A673 (cell line): ENCODE measurements around the gene DNMT3L. TPM values are rescaled to one million over a fixed set of nuclear protein-coding genes. Genes with fewer than 3 reads are reported as not detected.

ENCODE experiments used
- BruUV-seq: library from RNA; stranded (reverse); fragments of 400-500 nt; replicated peaks from 2 replicates; lab custom pipeline; 2021; lab: Mats Ljungman, UMichigan
- CTCF ChIA-PET: fragments of 300-600 bp; sonication (Branson Sonifier 250); formaldehyde crosslinking; loops from one replicate; lab custom pipeline; 2022; ENCODE audit warnings: antibody characterized with exemption; lab: Charles Lee
- POLR2A ChIA-PET: fragments of 300-600 bp; sonication (Branson Sonifier 250); formaldehyde crosslinking; loops from one replicate; lab custom pipeline; 2022; ENCODE audit warnings: antibody characterized with exemption; ENCODE audit not compliant: low non-redundant PET; lab: Charles Lee
- DNase-seq: peaks from one replicate; pipeline ENCODE4 v3.0.0-alpha.2; 2015; ENCODE audit warnings: low spot score
- H3K27ac ChIP-seq: fragments of 200-600 bp; sonication (generic); 2 replicates; pipeline ENCODE4 v1.5.1; 2016; ENCODE audit warnings: mixed run types, low read depth, mild to moderate bottlenecking, mixed read lengths, antibody characterized with exemption, low read length; ENCODE audit not compliant: poor library complexity, severe bottlenecking
- H3K27me3 ChIP-seq: fragments of 200-600 bp; sonication (generic); replicated peaks from 2 replicates; pipeline ENCODE4 v1.6.1; 2017; ENCODE audit warnings: mixed run types, low read depth, mild to moderate bottlenecking, mixed read lengths, antibody characterized with exemption, low read length; ENCODE audit not compliant: insufficient read depth, poor library complexity
- H3K36me3 ChIP-seq: fragments of 200-600 bp; sonication (generic); 2 replicates; pipeline ENCODE4 v1.6.1; 2016; ENCODE audit warnings: mixed run types, mild to moderate bottlenecking, mixed read lengths, antibody characterized with exemption, low read length; ENCODE audit not compliant: insufficient read depth, poor library complexity, severe bottlenecking
- H3K4me1 ChIP-seq: fragments of 200-600 bp; sonication (generic); 2 replicates; pipeline ENCODE4 v1.6.1; 2017; ENCODE audit warnings: mixed run types, mild to moderate bottlenecking, mixed read lengths, antibody characterized with exemption, low read length; ENCODE audit not compliant: insufficient read depth, poor library complexity, severe bottlenecking
- H3K4me3 ChIP-seq: fragments of 200-600 bp; sonication (generic); 2 replicates; pipeline ENCODE4 v1.5.1; 2016; ENCODE audit warnings: low read depth, mixed run types, mild to moderate bottlenecking, mixed read lengths, low read length; ENCODE audit not compliant: poor library complexity, severe bottlenecking
- H3K9me3 ChIP-seq: fragments of 200-600 bp; sonication (generic); 2 replicates; pipeline ENCODE4 v1.6.1; 2016; ENCODE audit warnings: mixed run types, low read depth, mild to moderate bottlenecking, mixed read lengths, antibody characterized with exemption, low read length; ENCODE audit not compliant: poor library complexity, severe bottlenecking
- EZH2 ChIP-seq: fragments of 200-600 bp; sonication (generic); IDR thresholded peaks from 2 replicates; pipeline ENCODE4 v1.6.1; 2017; ENCODE audit warnings: borderline replicate concordance, low read depth, mild to moderate bottlenecking, mixed read lengths, antibody characterized with exemption, low read length; ENCODE audit not compliant: poor library complexity, severe bottlenecking
- intact Hi-C: fragments of 100-400 bp; cut with micrococcal nuclease; formaldehyde crosslinking; loops from one replicate; pipeline ENCODE4 v1.10.0; 2022; ENCODE audit not compliant: unreplicated experiment
- total RNA-seq: library from RNA; stranded (reverse); gene quantifications from 2 replicates; pipeline ENCODE4 v1.2.3, GENCODE V29; 2021
- TF ChIP-seq, protein P1 (sequence below): fragments of 300-800, 200-600 bp; sonication (generic); conservative IDR thresholded peaks from 2 replicates; pipeline ENCODE4 v1.5.1; 2017; ENCODE audit warnings: low read depth, mild to moderate bottlenecking, antibody characterized with exemption, low read length, moderate library complexity, mixed read lengths

Gene DNMT3L
- total RNA-seq, 1 experiment from 2014 or later, result not detected

DNA sequence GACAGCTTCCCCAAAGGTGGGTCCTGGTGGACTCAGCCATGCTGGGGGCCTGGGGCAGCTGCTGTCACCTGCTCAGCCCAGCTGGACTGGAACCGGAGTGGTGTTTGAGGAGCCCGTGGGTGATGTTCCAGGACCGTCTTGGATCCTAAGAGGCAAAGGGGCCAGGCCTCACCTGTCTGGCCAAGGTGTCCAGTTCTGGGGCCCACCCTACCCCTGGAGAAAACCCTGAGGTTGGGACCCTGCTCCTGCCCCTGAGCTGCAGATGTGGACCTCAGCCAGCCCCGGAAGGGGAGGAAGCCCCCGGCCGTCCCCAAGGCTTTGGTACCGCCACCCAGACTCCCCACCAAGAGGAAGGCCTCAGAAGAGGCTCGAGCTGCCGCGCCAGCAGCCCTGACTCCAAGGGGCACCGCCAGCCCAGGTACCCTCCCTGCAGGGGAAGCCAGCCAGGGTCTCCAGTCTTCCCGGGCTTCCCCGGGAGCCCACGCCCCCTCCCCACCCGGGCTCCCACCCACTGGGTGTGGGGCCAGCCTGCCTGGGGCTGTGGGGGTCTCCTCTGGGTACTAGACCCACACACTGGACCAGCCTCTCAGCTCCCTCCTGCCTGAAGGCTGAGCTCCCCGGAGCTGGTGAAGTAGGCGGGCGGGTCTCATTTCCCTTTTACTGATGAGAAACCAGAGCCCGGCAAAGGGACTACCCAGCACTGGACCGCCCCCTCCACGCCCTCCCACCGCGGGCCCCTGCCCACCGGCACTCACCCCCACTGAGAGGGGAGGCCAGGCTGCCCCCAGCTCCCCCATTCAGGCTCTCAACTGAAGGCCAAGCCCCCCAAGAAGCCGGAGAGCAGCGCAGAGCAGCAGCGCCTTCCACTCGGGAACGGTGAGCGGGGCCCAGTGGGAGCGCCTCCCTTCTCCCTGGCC, 25.3 kb upstream of the DNMT3L start:
- DNase-seq, result no peak
- Histone ChIP-seq H3K4me3 (no peak overlapping the region), H3K9me3 (no peaks in the 10 kb centered on the region), H3K36me3 (no peaks in the 10 kb centered on the region), H3K4me1 (no peaks in the 10 kb centered on the region), H3K27me3 (peaks cover 17% of the 10 kb centered on the region), H3K27ac (no peak overlapping the region)
- ChIA-PET CTCF (no interaction called here), POLR2A (no interaction called here)
- TF ChIP-seq EZH2, result no peak
- TF ChIP-seq, protein P1, sequence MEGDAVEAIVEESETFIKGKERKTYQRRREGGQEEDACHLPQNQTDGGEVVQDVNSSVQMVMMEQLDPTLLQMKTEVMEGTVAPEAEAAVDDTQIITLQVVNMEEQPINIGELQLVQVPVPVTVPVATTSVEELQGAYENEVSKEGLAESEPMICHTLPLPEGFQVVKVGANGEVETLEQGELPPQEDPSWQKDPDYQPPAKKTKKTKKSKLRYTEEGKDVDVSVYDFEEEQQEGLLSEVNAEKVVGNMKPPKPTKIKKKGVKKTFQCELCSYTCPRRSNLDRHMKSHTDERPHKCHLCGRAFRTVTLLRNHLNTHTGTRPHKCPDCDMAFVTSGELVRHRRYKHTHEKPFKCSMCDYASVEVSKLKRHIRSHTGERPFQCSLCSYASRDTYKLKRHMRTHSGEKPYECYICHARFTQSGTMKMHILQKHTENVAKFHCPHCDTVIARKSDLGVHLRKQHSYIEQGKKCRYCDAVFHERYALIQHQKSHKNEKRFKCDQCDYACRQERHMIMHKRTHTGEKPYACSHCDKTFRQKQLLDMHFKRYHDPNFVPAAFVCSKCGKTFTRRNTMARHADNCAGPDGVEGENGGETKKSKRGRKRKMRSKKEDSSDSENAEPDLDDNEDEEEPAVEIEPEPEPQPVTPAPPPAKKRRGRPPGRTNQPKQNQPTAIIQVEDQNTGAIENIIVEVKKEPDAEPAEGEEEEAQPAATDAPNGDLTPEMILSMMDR, result no peak
- intact Hi-C loops, result no loop called here
- BruUV-seq, result no TSS peak

DNA sequence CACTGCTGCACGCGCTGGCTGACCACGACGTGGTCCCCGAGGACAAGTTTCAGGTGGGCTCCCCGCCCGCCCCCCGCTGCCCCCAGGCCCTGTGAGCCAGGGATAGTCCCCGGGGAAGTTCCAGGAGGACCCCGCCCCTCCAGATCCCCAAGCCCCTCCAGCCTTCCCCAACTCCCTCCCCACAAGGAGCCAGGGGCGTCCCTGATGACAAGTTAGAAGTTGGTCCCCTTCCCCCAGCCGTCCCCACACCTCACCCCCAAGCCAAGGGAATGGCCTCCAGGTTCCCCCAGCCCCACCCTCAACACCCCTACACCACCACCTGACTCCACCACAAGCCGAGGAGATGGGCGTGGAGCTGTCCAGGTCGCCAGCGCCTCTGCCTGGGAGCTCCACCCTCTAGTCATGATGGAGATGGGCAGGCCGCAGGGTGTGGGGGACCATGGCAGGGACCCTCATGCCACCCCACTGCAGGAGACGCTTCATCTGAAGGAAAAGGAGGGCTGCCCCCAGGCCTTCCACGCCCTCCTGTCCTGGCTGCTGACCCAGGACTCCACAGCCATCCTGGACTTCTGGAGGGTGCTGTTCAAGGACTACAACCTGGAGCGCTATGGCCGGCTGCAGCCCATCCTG, 24.5 kb upstream of the DNMT3L start:
- Histone ChIP-seq H3K4me3 (no peak overlapping the region), H3K36me3 (no peaks in the 10 kb centered on the region), H3K27me3 (peaks cover 17% of the 10 kb centered on the region), H3K9me3 (no peaks in the 10 kb centered on the region), H3K4me1 (no peaks in the 10 kb centered on the region), H3K27ac (no peak overlapping the region)
- no peak for DNase-seq
- CTCF ChIA-PET, result no interaction called here
- TF ChIP-seq, protein P1, result no peak
- no peak for TF ChIP-seq EZH2
- POLR2A ChIA-PET, result no interaction called here
- intact Hi-C loops, result no loop called here
- BruUV-seq, result no TSS peak

DNA sequence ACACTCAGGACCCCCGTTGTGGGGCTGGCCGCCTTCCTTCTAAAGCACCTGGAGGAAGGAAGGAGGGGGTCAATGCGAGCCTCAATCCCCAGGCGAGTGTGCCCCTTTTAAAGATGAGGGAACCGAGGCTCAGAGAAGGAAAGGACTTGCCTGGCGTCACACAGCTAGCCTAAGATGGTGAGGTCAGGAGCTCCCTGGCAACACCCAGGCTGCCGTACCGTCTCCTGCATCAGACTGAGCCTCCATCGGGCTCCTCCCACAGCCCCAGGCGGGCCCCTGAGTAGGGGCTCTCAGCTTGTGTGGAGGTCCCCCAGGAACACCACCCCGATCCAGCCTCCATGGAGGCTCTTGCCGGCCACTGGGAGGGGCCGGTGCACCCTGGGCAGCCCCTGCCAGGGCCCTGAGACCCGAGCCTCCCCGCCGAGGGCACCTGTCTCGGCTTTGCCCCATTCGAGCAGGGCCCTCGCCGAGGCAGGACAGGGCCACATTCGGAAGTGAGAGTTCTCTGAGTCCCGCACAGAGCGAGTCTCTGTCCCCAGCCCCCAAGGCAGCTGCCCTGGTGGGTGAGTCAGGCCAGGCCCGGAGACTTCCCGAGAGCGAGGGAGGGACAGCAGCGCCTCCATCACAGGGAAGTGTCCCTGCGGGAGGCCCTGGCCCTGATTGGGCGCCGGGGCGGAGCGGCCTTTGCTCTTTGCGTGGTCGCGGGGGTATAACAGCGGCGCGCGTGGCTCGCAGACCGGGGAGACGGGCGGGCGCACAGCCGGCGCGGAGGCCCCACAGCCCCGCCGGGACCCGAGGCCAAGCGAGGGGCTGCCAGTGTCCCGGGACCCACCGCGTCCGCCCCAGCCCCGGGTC, 23.7 kb upstream of the DNMT3L start, which contains the start of gene AIRE:
Gene AIRE, plus strand, starts transcription at position 739 of the 855 bp plus-strand sequence. CDS start 131 bp downstream, outside the sequence.
- Histone ChIP-seq H3K9me3 (no peaks in the 10 kb centered on the region), H3K36me3 (no peaks in the 10 kb centered on the region), H3K27ac (no peak within 1 kb of the TSS), H3K4me3 (no peak within 1 kb of the TSS), H3K27me3 (peaks cover 17% of the 10 kb centered on the region), H3K4me1 (no peaks in the 10 kb centered on the region)
- CTCF ChIA-PET, result no interaction called here
- DNase-seq, result no peak
- intact Hi-C loops, result no loop called here
- TF ChIP-seq EZH2, result no peak
- TF ChIP-seq, protein P1, result no peak
- POLR2A ChIA-PET, result no interaction called here
- no TSS peak for BruUV-seq
